Thyroid gland (tissue), 4 donors: ENCODE data around the gene EDEM3.

Experiments used
- POLR2A ChIP-seq, 2 donors: fragments of 450-650 bp; IDR thresholded peaks; one replicate each; pipeline ENCODE4 v1.6.1; 2017; ENCODE audit warnings: antibody characterized with exemption in 2 of 2, mild to moderate bottlenecking in 2 of 2, moderate library complexity in 1 of 2
- TF ChIP-seq, protein P1 (sequence below), 6 experiments: fragments of 200-600 bp in 3 of 6; fragments of 450-650 bp in 3 of 6; sonication (generic) in 3 of 6; IDR thresholded peaks; one replicate each; pipeline ENCODE4 v1.5.1; 2016 to 2019; ENCODE audit warnings: antibody characterized with exemption in 6 of 6, mild to moderate bottlenecking in 2 of 6, inconsistent platforms in 1 of 6, moderate library complexity in 1 of 6

DNA sequence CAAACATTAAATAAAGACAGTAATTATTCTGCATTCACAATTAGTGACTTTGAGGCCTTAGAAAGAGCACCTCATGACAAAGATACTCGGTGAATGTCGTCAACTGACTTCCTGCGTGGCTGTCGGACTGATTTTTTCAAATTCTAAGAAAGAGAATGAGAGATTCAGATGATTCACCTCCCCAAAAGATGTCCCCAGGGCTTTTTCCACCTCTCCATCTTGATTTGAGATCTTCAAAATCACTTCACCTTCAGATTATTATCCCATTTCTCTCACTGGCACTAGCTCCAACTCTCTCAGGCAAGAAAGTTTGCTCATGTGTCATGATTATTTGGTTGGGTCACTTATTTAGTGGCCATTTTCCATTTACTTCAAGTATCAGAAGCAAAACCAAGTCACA lies 5.0 kb upstream of the EDEM3 start:
- TF ChIP-seq, protein P1, sequence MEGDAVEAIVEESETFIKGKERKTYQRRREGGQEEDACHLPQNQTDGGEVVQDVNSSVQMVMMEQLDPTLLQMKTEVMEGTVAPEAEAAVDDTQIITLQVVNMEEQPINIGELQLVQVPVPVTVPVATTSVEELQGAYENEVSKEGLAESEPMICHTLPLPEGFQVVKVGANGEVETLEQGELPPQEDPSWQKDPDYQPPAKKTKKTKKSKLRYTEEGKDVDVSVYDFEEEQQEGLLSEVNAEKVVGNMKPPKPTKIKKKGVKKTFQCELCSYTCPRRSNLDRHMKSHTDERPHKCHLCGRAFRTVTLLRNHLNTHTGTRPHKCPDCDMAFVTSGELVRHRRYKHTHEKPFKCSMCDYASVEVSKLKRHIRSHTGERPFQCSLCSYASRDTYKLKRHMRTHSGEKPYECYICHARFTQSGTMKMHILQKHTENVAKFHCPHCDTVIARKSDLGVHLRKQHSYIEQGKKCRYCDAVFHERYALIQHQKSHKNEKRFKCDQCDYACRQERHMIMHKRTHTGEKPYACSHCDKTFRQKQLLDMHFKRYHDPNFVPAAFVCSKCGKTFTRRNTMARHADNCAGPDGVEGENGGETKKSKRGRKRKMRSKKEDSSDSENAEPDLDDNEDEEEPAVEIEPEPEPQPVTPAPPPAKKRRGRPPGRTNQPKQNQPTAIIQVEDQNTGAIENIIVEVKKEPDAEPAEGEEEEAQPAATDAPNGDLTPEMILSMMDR (IDR thresholded peaks at IDR 0.05): no peak
- TF ChIP-seq POLR2A (IDR thresholded peaks at IDR 0.05): no peak
